Fibroblast of the aortic adventitia (primary cell): ENCODE data around the gene IL37. TPM values are rescaled to one million over a fixed set of nuclear protein-coding genes. Genes with fewer than 3 reads are reported as not detected.
A peak's percentile ranks its signal among the peaks of the same experiment; 100 is the strongest.

Source experiments
- DNase-seq: peaks from one replicate; pipeline ENCODE4 v3.0.0-alpha.2; 2010; ENCODE audit warnings: low read depth
- H3K4me3 ChIP-seq: 2 replicates; pipeline ENCODE4 v1.5.1; 2011; ENCODE audit warnings: low read depth, mild to moderate bottlenecking, control low read depth, low read length, moderate library complexity
- CTCF ChIP-seq: IDR thresholded peaks from 2 replicates; pipeline ENCODE4 v1.5.1; 2011; ENCODE audit warnings: mild to moderate bottlenecking, low read length, control low read depth, inconsistent platforms; ENCODE audit not compliant: insufficient read depth
- total RNA-seq: library from RNA; depleted of rRNA; stranded (reverse); fragments of >200 nt; gene quantifications from 2 replicates; pipeline ENCODE4 v1.2.3, GENCODE V29; 2012; ENCODE audit warnings: low replicate concordance

IL37 gene
- total RNA-seq, 1 donor, result not detected

GRCh38 chr2:112954364-112954763 is 43.4 kb downstream of the IL37 start:
- TF ChIP-seq CTCF, result no peak
- no peak overlapping the region for H3K4me3 ChIP-seq
- no peak for DNase-seq

- H3K4me3 ChIP-seq, result no peak overlapping the region
- peak; percentile 4 for DNase-seq
- TF ChIP-seq CTCF, result no peak
Observed at GRCh38 chr2:112957511-112957910, 46.5 kb downstream of the IL37 start.

GRCh38 chr2:112958428-112959108 is 47.6 kb downstream of the IL37 start:
- H3K4me3 ChIP-seq, result no peak overlapping the region
- peak; percentile 78 for DNase-seq
- peak; percentile 91 for TF ChIP-seq CTCF

GRCh38 chr2:112959109-112959812 is 48.3 kb downstream of the IL37 start:
- peak; percentile 10 for TF ChIP-seq CTCF
- peak; percentile 5 for DNase-seq
- H3K4me3 ChIP-seq, result no peak overlapping the region

GRCh38 chr2:112960230-112960825 is 49.4 kb downstream of the IL37 start:
- no peak for DNase-seq
- no peak for TF ChIP-seq CTCF
- H3K4me3 ChIP-seq, result no peak overlapping the region

GRCh38 chr2:112962308-112963175 is 51.6 kb downstream of the IL37 start:
- TF ChIP-seq CTCF, result no peak
- H3K4me3 ChIP-seq, result no peak overlapping the region
- DNase-seq, result no peak
